ENCODE measurements around the gene SNX18.
"Not testable (repeated sequence)": the region's sequence is repeated elsewhere in the genome, so short reads cannot be mapped to it uniquely, and the experiment has no call there.

The SNX18 gene

GRCh38 chr5:54518818-54519508 lies 1.4 kb downstream of the SNX18 start:
- DNase-seq (ENCODE audit: low read depth, low spot score), result no peak

GRCh38 chr5:54519509-54519876 lies 1.9 kb downstream of the SNX18 start:
- DNase-seq (ENCODE audit: low read depth, low spot score), result no peak

GRCh38 chr5:54520438-54520846 lies 2.9 kb downstream of the SNX18 start:
- DNase-seq (ENCODE audit: low read depth, low spot score), result no peak

GRCh38 chr5:54520940-54521339 lies 3.4 kb downstream of the SNX18 start:
- no peak for DNase-seq (ENCODE audit: low read depth, low spot score)

- DNase-seq (ENCODE audit: low read depth, low spot score), result no peak
These were observed 4.4 kb downstream of the SNX18 start for GRCh38 chr5:54521856-54522479.

GRCh38 chr5:54523534-54523933 lies 6.0 kb downstream of the SNX18 start:
- no peak for DNase-seq (ENCODE audit: low read depth, low spot score)

- DNase-seq (ENCODE audit: low read depth, low spot score), result no peak
These were observed 6.5 kb downstream of the SNX18 start for GRCh38 chr5:54524082-54524481.

- DNase-seq (ENCODE audit: low read depth, low spot score), result no peak
These were observed 7.1 kb downstream of the SNX18 start for GRCh38 chr5:54524704-54525103.

GRCh38 chr5:54525261-54525660 lies 7.7 kb downstream of the SNX18 start:
- DNase-seq (ENCODE audit: low read depth, low spot score), result no peak

- no peak for DNase-seq (ENCODE audit: low read depth, low spot score)
These were observed 8.1 kb downstream of the SNX18 start for GRCh38 chr5:54525692-54526091.

- DNase-seq (ENCODE audit: low read depth, low spot score), result no peak
These were observed 9.2 kb downstream of the SNX18 start for GRCh38 chr5:54526604-54527288.

GRCh38 chr5:54528633-54529209 lies 11.2 kb downstream of the SNX18 start:
- no peak for DNase-seq (ENCODE audit: low read depth, low spot score)

- DNase-seq (ENCODE audit: low read depth, low spot score), result no peak
These were observed 12.0 kb downstream of the SNX18 start for GRCh38 chr5:54529565-54529964.

GRCh38 chr5:54531546-54531945 lies 14.0 kb downstream of the SNX18 start:
- no peak for DNase-seq (ENCODE audit: low read depth, low spot score)

GRCh38 chr5:54533541-54534190 lies 16.1 kb downstream of the SNX18 start:
- no peak for DNase-seq (ENCODE audit: low read depth, low spot score)

- no peak for DNase-seq (ENCODE audit: low read depth, low spot score)
These were observed 16.8 kb downstream of the SNX18 start for GRCh38 chr5:54534191-54535004.

GRCh38 chr5:54535149-54535844 lies 17.7 kb downstream of the SNX18 start:
- DNase-seq (ENCODE audit: low read depth, low spot score), result no peak

GRCh38 chr5:54536375-54536774 lies 18.8 kb downstream of the SNX18 start:
- not testable (repeated sequence) for DNase-seq (ENCODE audit: low read depth, low spot score)

- DNase-seq (ENCODE audit: low read depth, low spot score), result not testable (repeated sequence)
These were observed 19.3 kb downstream of the SNX18 start for GRCh38 chr5:54536861-54537260.

- no peak for DNase-seq (ENCODE audit: low read depth, low spot score)
These were observed 20.2 kb downstream of the SNX18 start for GRCh38 chr5:54537725-54538124.

GRCh38 chr5:54538156-54538555 lies 20.6 kb downstream of the SNX18 start:
- DNase-seq (ENCODE audit: low read depth, low spot score), result no peak
